Stimulated activated CD8-positive, alpha-beta memory T cell treated with anti-CD3 and anti-CD28 coated beads, Interleukin-2, amount 100 ng/mL, for 1 hour (primary cell): ENCODE measurements around the gene EXD3.
A peak's percentile ranks its signal among the peaks of the same experiment; 100 is the strongest.

Source experiments
- DNase-seq, 2 donors: peaks; one replicate each; pipeline ENCODE4 v3.0.0-alpha.2; 2020; ENCODE audit warnings: low read depth in 2 of 2

Gene EXD3

GRCh38 chr9:137447722-137448601, 25.0 kb upstream of the EXD3 start:
- no peak for DNase-seq

- no peak for DNase-seq
These were observed 24.0 kb upstream of the EXD3 start for GRCh38 chr9:137446851-137447471.

GRCh38 chr9:137445930-137446431, 23.0 kb upstream of the EXD3 start:
- no peak for DNase-seq

DNA sequence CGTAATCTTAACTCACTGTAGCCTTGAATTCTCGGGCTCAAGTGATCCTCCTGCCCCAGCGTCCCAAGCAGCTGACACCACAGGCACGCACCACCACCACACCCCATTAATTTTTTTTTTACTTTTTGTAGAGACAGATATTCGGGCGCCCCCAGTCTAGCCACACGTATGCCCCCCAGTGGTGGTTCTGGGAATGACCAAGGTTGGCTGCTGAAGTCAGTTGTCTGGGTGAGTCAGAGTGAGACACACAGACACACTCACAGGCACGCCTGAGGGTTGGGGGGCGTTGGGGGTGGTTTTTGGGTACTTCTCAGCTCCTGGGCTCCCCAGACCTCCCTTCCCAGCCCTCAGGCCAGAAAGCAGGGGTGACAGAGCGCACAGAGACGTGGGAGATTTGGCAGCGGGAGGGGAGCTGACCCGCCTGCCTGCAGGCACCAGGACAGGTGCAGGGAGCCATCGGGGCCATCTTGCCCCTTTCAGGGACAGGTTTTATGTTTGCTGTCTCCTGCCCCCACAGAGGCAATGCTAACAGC, 22.4 kb upstream of the EXD3 start:
- DNase-seq: peak; percentile 60 to 73

DNA sequence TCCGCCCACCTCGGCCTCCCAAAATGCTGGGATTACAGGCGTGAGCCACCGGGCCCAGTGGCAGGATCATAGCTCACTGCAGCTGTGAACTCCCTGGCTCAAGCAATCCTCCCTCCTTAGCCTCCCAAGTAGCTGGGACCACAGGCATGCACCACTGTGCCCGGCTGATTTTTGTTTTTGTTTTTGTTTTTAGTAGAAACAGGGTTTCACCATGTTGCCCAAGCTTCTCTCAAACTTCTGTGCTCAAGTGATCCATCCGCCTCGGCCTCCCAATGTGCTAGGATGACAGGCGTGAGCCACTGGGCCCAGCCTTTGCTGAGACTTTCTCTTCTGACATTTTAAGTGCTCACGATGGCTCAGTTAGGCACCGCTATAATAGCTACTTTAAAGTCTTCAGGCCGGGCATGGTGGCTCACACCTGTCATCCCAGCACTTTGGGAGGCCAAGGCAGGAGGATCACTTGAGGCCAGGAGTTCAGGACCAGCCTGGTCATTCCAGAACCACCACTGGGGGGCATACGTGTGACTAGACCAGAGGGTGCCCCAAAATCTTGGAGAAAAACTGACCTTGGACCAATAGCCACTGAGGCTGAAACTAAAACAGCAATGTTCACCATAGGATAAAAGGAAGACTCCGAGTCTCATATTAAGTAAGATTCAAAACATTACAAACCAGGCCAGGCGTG, 21.3 kb upstream of the EXD3 start:
- no peak for DNase-seq

DNA sequence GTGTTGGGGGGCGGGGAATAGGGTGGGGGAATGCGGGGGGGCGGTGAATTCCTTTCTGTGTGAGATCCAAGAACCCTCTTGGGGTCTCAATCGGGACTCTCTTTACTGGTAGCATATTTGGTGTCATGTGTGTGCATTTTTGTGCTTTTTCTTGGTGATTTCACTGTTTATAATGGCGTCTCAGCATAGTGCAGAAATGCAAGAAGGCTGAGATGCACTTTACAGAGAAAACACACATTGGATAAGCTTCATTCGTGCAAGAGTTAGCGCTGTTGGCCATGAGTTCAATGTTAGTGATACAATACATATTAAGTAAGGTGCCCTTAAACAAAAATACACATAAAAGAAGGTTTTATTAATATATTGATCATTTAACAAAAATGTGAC, 19.0 kb upstream of the EXD3 start:
- DNase-seq: no peak

DNA sequence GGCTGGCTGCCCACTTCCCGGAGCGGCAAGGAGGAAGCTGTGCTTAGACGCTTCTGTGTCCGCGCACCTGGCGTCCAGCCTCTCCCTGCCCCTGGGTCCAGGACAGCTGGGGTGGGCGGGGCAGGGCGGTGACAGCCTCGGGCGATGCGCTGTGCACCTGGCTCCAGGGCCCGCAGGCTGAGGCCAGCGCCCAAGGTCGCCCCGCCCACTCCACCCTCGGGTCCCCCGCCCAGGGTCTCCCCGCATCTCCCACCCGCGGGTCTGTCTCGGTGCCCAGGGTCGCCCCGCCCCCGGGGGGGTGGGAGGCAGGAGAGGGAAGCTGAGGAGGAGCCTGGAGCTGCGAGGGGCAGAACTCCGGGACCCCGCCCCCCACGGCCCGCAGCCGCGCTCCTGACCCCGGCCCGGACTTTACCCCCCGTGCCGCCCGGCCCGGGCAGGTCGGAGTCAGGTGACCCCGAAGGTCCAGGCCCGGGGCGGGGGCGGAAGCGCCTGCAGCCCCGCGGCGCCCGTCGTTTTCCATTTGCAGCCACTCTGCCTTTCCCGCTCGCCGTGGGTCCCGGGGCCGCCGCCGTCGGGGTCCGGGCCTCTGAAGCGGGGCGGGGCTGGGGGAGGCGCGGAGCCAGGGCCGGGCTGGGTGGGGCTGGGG, 18.4 kb upstream of the EXD3 start, which contains the start of gene ENTPD8:
Gene ENTPD8, minus strand, starts transcription at position 69 of the 646 bp plus-strand sequence. CDS start 3,072 bp downstream, outside the sequence.
- DNase-seq: no peak

DNA sequence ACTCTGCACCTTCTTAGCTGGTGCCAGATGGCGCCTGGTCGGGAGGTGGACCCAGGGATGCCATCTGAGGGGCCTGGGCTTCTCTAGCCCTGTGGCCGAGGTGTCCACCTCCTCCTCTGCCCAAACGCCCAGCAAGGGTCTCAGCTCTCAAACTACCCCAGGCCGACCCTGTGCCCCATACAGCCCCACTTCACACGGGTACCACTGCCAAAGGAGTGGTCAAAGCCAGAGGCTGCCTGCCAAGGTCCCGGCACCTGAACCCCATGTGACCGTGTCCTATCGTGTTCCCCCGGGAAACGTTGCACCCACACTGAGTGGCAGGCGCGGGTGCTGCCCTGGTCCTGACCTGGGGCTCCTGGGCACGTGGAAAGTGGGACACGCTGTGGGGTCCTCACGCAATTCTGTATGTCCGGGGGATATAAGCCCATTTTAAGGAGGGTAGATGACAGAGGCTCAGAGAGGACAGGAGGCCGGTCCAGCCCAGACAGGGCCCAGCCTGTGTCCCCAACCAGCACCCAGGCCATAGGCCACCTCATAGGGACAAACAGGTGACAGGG, 16.3 kb upstream of the EXD3 start:
- no peak for DNase-seq

GRCh38 chr9:137438591-137439157, 15.7 kb upstream of the EXD3 start:
- no peak for DNase-seq

GRCh38 chr9:137437691-137438590, 15.0 kb upstream of the EXD3 start:
- DNase-seq: no peak

DNA sequence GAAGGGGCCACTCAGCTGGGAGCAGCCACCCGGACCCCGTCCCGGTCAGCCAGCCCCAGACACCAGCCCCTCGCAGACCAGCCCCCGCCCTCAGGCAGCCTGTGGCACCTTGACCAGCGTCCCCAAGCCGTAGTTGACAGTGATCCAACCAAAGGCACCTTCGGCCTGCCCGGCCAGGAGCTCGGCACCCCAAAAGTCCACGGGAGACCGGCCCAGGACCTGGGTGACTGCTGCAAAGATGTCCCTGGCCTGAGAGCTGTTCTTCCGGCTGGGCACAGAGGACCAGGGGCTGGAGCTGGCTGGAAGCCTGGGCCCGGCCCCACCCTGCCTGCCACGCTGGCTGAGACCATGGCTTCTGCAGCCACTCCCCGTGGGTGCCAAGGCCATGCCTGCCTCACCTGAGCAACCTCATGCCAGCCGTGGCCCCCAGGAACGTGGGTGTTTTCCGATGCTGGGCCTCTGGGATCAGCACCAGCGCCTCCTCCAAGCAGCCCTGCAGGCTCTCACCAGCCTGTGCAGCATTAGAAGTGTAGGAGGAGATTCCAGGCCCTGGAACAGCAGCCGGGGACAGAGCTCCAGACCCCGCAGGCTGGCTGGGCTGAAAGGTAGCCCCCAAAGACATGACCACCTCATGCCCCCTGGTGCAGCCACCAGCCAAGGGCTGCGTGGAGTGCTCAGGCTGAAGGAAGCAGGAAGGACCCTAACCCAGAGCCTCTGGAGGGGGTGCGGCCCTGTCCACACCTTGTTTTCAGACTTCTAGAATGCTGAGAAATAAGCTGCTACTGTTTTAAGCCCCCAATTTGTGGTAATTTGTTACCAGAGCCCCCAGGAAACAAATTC, 14.0 kb upstream of the EXD3 start:
- no peak for DNase-seq

DNA sequence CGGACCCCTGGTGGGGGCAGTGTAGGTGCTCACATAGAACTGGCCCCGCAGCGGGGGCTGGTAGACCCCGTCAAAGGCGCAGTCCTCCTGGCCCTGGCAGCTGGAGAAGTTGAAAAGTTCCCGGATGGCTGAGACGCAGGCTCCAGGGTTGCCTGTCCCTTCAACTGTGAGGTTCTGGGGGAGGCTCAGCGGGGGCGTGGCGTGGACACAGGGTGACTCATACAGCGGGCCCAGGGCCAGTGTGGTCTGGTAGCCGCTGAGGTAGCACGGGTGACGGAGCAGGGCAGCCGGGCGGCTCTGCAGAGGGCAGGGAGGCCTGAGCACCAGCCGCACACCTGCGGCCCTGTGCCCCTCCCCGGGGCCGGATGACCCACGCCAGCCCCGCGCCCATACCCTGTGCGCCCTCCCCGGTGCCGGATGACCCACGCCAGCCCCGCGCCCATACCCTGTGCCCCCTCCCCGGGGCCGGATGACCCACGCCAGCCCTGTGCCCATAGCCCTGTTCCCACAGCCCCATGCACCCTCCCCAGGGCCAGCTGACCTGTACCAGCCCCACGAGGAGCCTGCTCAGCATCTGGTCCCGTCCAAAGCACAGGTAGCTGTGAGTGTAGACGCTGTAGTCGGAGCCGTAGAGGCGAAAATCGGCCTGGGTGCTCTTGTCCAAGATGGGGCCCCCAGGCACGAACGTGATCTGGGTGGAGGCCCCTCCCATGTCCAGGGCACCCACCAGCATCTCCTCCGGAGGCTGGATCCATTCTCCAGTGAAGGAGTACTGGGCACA, 13.2 kb upstream of the EXD3 start:
- no peak for DNase-seq

DNA sequence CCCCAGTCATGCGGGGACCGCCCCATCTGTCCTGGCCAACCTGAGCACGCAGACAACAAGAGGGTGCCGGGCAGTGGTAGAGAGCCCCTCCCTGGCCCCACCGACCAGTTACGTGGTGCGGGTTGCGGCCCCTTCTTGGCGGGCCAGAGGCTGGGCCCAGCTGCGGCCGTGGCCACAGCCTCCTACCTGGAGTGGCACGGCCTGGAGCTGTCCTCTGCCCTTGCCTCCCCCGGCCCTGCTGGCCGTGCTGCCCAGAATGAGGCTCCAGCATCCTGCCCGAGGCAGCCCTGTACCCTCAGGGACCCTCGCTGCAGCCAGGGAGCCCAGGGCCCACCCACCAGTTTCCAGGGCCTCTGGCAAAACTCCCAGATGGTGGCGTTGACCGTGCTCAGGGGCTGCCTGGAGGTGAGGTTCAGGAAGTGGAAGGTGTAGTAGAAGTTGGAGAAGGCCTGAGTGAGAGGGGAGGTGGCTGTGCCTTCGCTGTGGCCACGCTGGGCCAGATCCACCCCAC, 12.5 kb upstream of the EXD3 start:
- no peak for DNase-seq

- DNase-seq: no peak
These were observed 11.8 kb upstream of the EXD3 start for GRCh38 chr9:137434498-137435380.

DNA sequence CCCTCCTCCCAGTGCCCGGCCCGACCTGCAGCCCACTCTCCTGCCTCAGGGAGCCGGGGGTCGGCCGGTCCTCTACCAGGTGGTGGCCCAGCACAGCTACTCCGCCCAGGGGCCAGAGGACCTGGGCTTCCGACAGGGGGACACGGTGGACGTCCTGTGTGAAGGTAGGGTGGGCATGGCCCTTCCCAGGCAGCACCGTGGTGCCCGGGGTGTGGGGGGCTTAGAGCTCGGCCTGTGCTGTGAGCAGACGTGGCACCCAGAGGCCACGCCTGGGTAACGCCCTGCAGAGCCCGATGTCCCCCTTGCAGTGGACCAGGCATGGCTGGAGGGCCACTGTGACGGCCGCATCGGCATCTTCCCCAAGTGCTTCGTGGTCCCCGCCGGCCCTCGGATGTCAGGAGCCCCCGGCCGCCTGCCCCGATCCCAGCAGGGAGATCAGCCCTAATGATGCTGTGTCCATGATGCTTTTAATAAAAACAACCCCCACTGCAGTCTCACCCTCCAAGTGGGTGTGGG, 11.0 kb upstream of the EXD3 start:
- DNase-seq: no peak

- no peak for DNase-seq
These were observed 10.5 kb upstream of the EXD3 start for GRCh38 chr9:137433349-137433915.
